Transverse colon (tissue), 4 donors: ENCODE measurements around the gene TOP2B.

Experiments
- CTCF ChIP-seq, 5 experiments: fragments of 200-600 bp in 3 of 5; fragments of 450-650 bp in 2 of 5; sonication (generic) in 3 of 5; IDR thresholded peaks; 1 replicate in 2 of 5; 2 replicates in 3 of 5; pipeline ENCODE4 v1.5.1; 2016 to 2017; ENCODE audit warnings: antibody characterized with exemption in 5 of 5, inconsistent platforms in 3 of 5, mild to moderate bottlenecking in 2 of 5, moderate library complexity in 1 of 5
- EP300 ChIP-seq: sonication (generic); formaldehyde crosslinking; IDR thresholded peaks from one replicate; pipeline ENCODE4 v1.6.1; 2017; ENCODE audit warnings: antibody characterized with exemption, low read depth
- POLR2A ChIP-seq: fragments of 450-650 bp; IDR thresholded peaks from one replicate; pipeline ENCODE4 v1.6.1; 2016; ENCODE audit warnings: antibody characterized with exemption, mild to moderate bottlenecking, moderate library complexity
- POLR2AphosphoS5 ChIP-seq, 3 donors: sonication (generic); formaldehyde crosslinking; IDR thresholded peaks; one replicate each; pipeline ENCODE4 v1.6.1; 2016; ENCODE audit warnings: antibody characterized with exemption in 3 of 3

- TF ChIP-seq CTCF (IDR thresholded peaks at IDR 0.05) = no peak
- TF ChIP-seq EP300 = no peak
- TF ChIP-seq POLR2A = no peak
- no peak for TF ChIP-seq POLR2AphosphoS5 (IDR thresholded peaks at IDR 0.05)
These were observed 32.8 kb upstream of the TOP2B start for GRCh38 chr3:25697553-25697952.
